Panc1 (cell line): ENCODE measurements around the gene FFAR2. TPM values are rescaled to one million over a fixed set of nuclear protein-coding genes. Genes with fewer than 3 reads are reported as not detected.

ENCODE experiments used
- ATAC-seq: fragments of 200-7000 bp; cut with Tn5 transposase; 2 replicates; pipeline ENCODE4 v1.9.1; 2020; ENCODE audit warnings: mild to moderate bottlenecking, moderate library complexity
- BruUV-seq: library from RNA; stranded (reverse); fragments of 400-500 nt; replicated peaks from 2 replicates; lab custom pipeline; 2021; lab: Mats Ljungman, UMichigan
- CTCF ChIA-PET: fragments of 300-600 bp; sonication (Branson Sonifier 250); formaldehyde crosslinking; loops from one replicate; lab custom pipeline; 2022; ENCODE audit warnings: antibody characterized with exemption; lab: Charles Lee
- POLR2A ChIA-PET: fragments of 300-600 bp; sonication (Branson Sonifier 250); formaldehyde crosslinking; loops from one replicate; lab custom pipeline; 2022; ENCODE audit warnings: antibody characterized with exemption; lab: Charles Lee
- DNase-seq: peaks from one replicate; pipeline ENCODE4 v3.0.0-alpha.2; 2010; ENCODE audit warnings: low read depth, low spot score
- H3K27ac ChIP-seq: 2 replicates; pipeline ENCODE4 v1.5.1; 2011; ENCODE audit warnings: mild to moderate bottlenecking, low read length, inconsistent platforms
- H3K27me3 ChIP-seq: fragments of 200-500 bp; sonication (Bioruptor generic); 2 replicates; pipeline ENCODE4 v1.6.0; 2014; ENCODE audit warnings: low read length, inconsistent platforms; ENCODE audit not compliant: control insufficient read depth, insufficient read depth
- H3K36me3 ChIP-seq: fragments of 200-500 bp; sonication (Bioruptor generic); 2 replicates; pipeline ENCODE4 v1.5.1; 2014; ENCODE audit warnings: inconsistent platforms, mild to moderate bottlenecking, low read length, moderate library complexity; ENCODE audit not compliant: control insufficient read depth, insufficient read depth
- H3K4me1 ChIP-seq: 2 replicates; pipeline ENCODE4 v1.5.1; 2011; ENCODE audit warnings: inconsistent platforms, mild to moderate bottlenecking, low read length, moderate library complexity; ENCODE audit not compliant: control insufficient read depth, insufficient read depth
- H3K4me3 ChIP-seq, 2 experiments: 2 replicates each; pipeline ENCODE4 v1.5.1; 2011 to 2012; ENCODE audit warnings: low read depth in 2 of 2, low read length in 2 of 2, mild to moderate bottlenecking in 2 of 2, inconsistent platforms in 1 of 2, moderate library complexity in 1 of 2
- H3K9me3 ChIP-seq: fragments of 200-500 bp; sonication (Bioruptor generic); 2 replicates; pipeline ENCODE4 v1.5.1; 2014; ENCODE audit warnings: low read depth, mild to moderate bottlenecking, inconsistent platforms, low read length, moderate library complexity; ENCODE audit not compliant: control insufficient read depth, insufficient read depth
- POLR2AphosphoS5 ChIP-seq: IDR thresholded peaks from 2 replicates; pipeline ENCODE4 v1.6.1; 2012; ENCODE audit warnings: mild to moderate bottlenecking, low read depth, low read length, moderate library complexity
- SIN3A ChIP-seq: IDR thresholded peaks from 2 replicates; pipeline ENCODE4 v1.6.1; 2012; ENCODE audit warnings: low read depth, mild to moderate bottlenecking, low read length, moderate library complexity, borderline replicate concordance; ENCODE audit not compliant: insufficient read depth
- TCF7L2 ChIP-seq: IDR thresholded peaks from 2 replicates; pipeline ENCODE4 v1.6.1; 2011; ENCODE audit warnings: mild to moderate bottlenecking, low read depth, low read length, inconsistent platforms
- in situ Hi-C: cut with HindIII; loops from 2 replicates; pipeline ENCODE4 v1.10.0; 2016; ENCODE audit warnings: low sequenced_read_pairs, low pct_unique_long_range_greater_than_20kb
- intact Hi-C: fragments of 100-400 bp; cut with micrococcal nuclease; formaldehyde crosslinking; loops from one replicate; pipeline ENCODE4 v1.10.0; 2022; ENCODE audit not compliant: unreplicated experiment
- total RNA-seq: library from RNA; stranded (reverse); gene quantifications from one replicate; pipeline ENCODE4 v1.2.1, GENCODE V29; 2021; ENCODE audit not compliant: unreplicated experiment
- TF ChIP-seq, protein P1 (sequence below): fragments of 450-650 bp; IDR thresholded peaks from 2 replicates; pipeline ENCODE4 v1.5.1; 2017; ENCODE audit warnings: mild to moderate bottlenecking
- TF ChIP-seq, protein P2 (sequence below), 2 experiments: IDR thresholded peaks; 2 replicates each; pipeline ENCODE4 v1.6.1; 2011 to 2012; ENCODE audit warnings: low read depth in 2 of 2, control low read depth in 1 of 2, low read length in 1 of 2, mild to moderate bottlenecking in 1 of 2, moderate library complexity in 1 of 2; ENCODE audit not compliant: insufficient read depth in 1 of 2

The FFAR2 gene
- total RNA-seq, 1 experiment from 2014 or later, result not detected

DNA sequence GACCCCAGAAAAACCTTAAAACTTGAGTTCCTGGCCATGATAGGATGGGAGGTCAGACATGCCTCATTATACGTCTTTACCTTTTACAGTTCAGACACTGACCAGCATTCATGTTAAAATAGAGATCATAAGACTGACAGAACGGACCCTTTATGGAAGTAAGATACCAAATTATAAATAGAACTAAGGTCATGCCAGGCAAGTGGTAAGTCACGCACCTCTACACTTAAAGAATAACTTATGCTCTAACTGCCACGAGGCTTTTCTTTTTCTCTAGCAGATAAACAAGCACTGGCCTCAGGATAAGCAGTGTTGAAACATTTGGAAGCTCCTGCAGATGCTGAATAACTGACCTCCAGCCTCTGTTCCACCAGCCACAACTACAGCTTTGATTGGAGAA lies 48.8 kb upstream of the FFAR2 start:
- H3K4me1 ChIP-seq, result no peaks in the 10 kb centered on the region
- CTCF ChIA-PET, result interaction anchor here (0.7 kb wide), 1 partner anchor 109 kb away, joined by 4 read pairs; no protein-coding TSS in a partner anchor
- no peak for ATAC-seq

DNA sequence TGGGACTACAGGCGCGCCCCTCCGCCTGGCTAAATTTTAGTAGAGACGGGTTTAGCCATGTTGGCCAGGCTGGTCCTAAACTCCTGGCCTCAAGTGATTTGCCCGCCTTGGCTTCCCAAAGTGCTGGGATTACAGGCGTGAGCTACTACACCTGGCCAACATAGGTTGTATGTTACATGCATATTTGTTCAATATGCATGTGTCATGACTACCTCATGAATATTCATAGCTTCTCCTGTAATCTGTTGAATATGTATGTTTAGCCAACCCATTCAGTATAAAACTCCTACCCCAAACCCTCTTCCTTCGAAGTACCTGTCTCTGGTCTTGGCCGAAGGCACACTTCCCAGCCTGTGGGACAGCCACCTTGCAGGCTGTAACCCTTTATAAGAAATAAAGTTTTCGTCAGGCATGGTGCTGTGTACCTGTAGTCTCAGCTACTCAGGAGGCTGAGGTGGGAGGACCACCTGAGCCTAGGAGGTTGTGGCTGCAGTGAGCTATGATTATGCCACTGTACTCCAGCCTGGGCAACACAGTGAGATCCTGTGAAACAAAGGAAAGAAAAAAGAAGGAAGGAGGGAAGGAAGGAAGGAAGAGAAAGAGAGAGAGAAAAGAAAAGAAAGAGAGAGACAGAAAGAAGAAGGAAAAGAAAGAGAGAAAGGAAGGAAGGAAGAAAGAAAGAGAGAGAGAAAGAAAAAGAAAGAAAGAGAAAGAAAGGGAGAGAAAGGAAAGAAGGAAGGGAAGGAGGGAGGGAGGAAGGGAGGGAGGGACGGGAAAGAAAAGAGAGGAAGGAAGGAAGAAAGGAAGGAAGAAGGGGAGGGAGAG lies 47.9 kb upstream of the FFAR2 start:
- CTCF ChIA-PET, result no interaction called here
- ATAC-seq (no peak), DNase-seq (no peak)
- in situ Hi-C loops, result no loop called here
- no peaks in the 10 kb centered on the region for H3K4me1 ChIP-seq
- no peaks in the 10 kb centered on the region for H3K27me3 ChIP-seq
- TF ChIP-seq POLR2AphosphoS5, result no peak
- TF ChIP-seq, protein P1, sequence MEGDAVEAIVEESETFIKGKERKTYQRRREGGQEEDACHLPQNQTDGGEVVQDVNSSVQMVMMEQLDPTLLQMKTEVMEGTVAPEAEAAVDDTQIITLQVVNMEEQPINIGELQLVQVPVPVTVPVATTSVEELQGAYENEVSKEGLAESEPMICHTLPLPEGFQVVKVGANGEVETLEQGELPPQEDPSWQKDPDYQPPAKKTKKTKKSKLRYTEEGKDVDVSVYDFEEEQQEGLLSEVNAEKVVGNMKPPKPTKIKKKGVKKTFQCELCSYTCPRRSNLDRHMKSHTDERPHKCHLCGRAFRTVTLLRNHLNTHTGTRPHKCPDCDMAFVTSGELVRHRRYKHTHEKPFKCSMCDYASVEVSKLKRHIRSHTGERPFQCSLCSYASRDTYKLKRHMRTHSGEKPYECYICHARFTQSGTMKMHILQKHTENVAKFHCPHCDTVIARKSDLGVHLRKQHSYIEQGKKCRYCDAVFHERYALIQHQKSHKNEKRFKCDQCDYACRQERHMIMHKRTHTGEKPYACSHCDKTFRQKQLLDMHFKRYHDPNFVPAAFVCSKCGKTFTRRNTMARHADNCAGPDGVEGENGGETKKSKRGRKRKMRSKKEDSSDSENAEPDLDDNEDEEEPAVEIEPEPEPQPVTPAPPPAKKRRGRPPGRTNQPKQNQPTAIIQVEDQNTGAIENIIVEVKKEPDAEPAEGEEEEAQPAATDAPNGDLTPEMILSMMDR, result no peak
- no peak for TF ChIP-seq SIN3A
- TF ChIP-seq, protein P2, sequence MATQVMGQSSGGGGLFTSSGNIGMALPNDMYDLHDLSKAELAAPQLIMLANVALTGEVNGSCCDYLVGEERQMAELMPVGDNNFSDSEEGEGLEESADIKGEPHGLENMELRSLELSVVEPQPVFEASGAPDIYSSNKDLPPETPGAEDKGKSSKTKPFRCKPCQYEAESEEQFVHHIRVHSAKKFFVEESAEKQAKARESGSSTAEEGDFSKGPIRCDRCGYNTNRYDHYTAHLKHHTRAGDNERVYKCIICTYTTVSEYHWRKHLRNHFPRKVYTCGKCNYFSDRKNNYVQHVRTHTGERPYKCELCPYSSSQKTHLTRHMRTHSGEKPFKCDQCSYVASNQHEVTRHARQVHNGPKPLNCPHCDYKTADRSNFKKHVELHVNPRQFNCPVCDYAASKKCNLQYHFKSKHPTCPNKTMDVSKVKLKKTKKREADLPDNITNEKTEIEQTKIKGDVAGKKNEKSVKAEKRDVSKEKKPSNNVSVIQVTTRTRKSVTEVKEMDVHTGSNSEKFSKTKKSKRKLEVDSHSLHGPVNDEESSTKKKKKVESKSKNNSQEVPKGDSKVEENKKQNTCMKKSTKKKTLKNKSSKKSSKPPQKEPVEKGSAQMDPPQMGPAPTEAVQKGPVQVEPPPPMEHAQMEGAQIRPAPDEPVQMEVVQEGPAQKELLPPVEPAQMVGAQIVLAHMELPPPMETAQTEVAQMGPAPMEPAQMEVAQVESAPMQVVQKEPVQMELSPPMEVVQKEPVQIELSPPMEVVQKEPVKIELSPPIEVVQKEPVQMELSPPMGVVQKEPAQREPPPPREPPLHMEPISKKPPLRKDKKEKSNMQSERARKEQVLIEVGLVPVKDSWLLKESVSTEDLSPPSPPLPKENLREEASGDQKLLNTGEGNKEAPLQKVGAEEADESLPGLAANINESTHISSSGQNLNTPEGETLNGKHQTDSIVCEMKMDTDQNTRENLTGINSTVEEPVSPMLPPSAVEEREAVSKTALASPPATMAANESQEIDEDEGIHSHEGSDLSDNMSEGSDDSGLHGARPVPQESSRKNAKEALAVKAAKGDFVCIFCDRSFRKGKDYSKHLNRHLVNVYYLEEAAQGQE (IDR thresholded peaks at IDR 0.05; ENCODE audit: insufficient read depth in 1 of 2, low read depth in 2 of 2, low read length in 1 of 2), result no peak
- TF ChIP-seq TCF7L2, result no peak
- BruUV-seq, result no TSS peak
- POLR2A ChIA-PET, result no interaction called here
- H3K36me3 ChIP-seq, result no peaks in the 10 kb centered on the region
- intact Hi-C loops, result no loop called here
- no peak overlapping the region for H3K27ac ChIP-seq
- H3K9me3 ChIP-seq, result no peaks in the 10 kb centered on the region
- H3K4me3 ChIP-seq, result no peak overlapping the region

More for the DNA sequence above, 48.8 kb upstream of the FFAR2 start:
- in situ Hi-C loops (no loop called here), intact Hi-C loops (no loop called here)
- TF ChIP-seq TCF7L2 (no peak), POLR2AphosphoS5 (no peak)
- no TSS peak for BruUV-seq
- H3K9me3 ChIP-seq, result no peaks in the 10 kb centered on the region
- POLR2A ChIA-PET, result no interaction called here
- no peak overlapping the region for H3K27ac ChIP-seq
- no peak for DNase-seq
- no peaks in the 10 kb centered on the region for H3K36me3 ChIP-seq
- no peak overlapping the region for H3K4me3 ChIP-seq
- H3K27me3 ChIP-seq, result no peaks in the 10 kb centered on the region

DNA sequence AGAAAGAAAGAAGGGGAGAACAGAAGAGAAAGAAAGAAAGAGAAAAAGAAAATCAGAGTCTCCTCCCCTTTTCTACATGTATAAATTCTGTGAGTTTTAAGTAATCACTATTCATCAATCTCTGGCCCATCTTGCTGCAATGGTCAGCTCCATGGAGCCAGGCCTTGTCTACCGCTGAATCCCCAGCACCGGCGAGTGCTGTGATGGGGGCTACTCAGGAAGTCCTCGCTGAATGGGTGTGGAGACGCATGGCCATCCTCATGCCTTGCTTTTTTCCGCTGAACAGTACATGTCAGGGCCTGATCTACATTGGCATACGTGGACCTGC lies 47.3 kb upstream of the FFAR2 start:
- Histone ChIP-seq H3K4me1 (no peaks in the 10 kb centered on the region), H3K36me3 (no peaks in the 10 kb centered on the region), H3K27me3 (no peaks in the 10 kb centered on the region), H3K9me3 (no peaks in the 10 kb centered on the region), H3K27ac (no peak overlapping the region), H3K4me3 (no peak overlapping the region)
- DNase-seq (no peak), ATAC-seq (no peak)
- intact Hi-C loops, result no loop called here
- no peak for TF ChIP-seq SIN3A
- TF ChIP-seq, protein P2 (IDR thresholded peaks at IDR 0.05; ENCODE audit: insufficient read depth in 1 of 2, low read depth in 2 of 2, low read length in 1 of 2), result no peak
- TF ChIP-seq POLR2AphosphoS5, result no peak
- TF ChIP-seq, protein P1, result no peak
- TF ChIP-seq TCF7L2, result no peak
- in situ Hi-C loops, result no loop called here
- ChIA-PET CTCF (interaction anchor here (0.6 kb wide), 1 partner anchor 266 kb away, joined by 3 read pairs; the partner anchor contains the start of gene LGI4), POLR2A (no interaction called here)
- no TSS peak for BruUV-seq
